ENCODE measurements around the gene AGXT2. TPM values are rescaled to one million over a fixed set of nuclear protein-coding genes. Genes with fewer than 3 reads are reported as not detected.

Gene AGXT2
- total and polyA plus RNA-seq, 2 of the 13 experiments (the other 11 are each of a cell fraction or from before 2014, with no cell fraction given) = 0.04 to 0.13 TPM

DNA sequence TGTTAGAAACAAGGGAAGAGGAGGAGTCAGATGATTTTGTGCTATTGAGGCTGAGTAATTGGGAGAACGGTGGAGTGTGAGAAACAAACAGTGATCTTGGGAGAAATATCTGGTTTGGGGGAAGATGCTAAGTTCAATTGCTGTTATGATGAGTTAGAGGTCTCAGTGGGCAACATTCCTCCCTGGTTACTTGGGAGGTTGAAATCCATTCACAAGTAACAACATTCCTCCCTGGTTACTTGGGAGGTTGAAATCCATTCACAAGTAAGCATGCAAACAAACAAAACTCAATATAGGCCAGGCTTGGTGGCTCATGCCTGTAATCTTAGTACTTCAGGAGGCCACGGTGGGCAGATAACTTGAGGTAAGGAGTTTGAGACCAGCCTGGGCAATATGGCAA is 38.7 kb downstream of the AGXT2 start:
- FAIRE-seq (no peak), ATAC-seq (no peak), DNase-seq (ENCODE audit: low spot score) (no peak)
- ChIA-PET POLR2A (no interaction called here), CTCF (ENCODE audit: low intra/inter-chr PET ratio, low total read pairs) (no interaction called here)
- Histone ChIP-seq H3K9ac (ENCODE audit: insufficient read depth, low read depth, low read length) (no peak overlapping the region), H3K4me3 (replicated peaks in 1 of 3; ENCODE audit: insufficient read depth in 1 of 3, low read depth in 2 of 3, low read length in 3 of 3) (no peak overlapping the region), H4K20me1 (ENCODE audit: insufficient read depth, low read length) (no peaks in the 10 kb centered on the region), H2AFZ (ENCODE audit: low read length) (no peak overlapping the region), H3K27me3 (ENCODE audit: control insufficient read depth in 1 of 2, insufficient read depth in 2 of 2, low read length in 2 of 2) (no peaks in the 10 kb centered on the region), H3K79me2 (ENCODE audit: insufficient read depth, low read length) (no peaks in the 10 kb centered on the region), H3K27ac (ENCODE audit: extremely low read length, insufficient read depth, low read length) (no peak overlapping the region), H3K4me1 (ENCODE audit: insufficient read depth, low read length) (no peaks in the 10 kb centered on the region), H3K4me2 (ENCODE audit: low read depth, low read length) (no peak overlapping the region), H3K36me3 (replicated peaks in 1 of 2; ENCODE audit: control insufficient read depth in 1 of 2, insufficient read depth in 2 of 2, low read length in 2 of 2) (no peaks in the 10 kb centered on the region), H3K9me3 (ENCODE audit: low read length) (no peaks in the 10 kb centered on the region)
- 55% methylated on average over 2 of the region's 2 CpGs for WGBS (ENCODE audit: low lambda C conversion rate)
- intact Hi-C loops (cut with micrococcal nuclease; ENCODE audit: unreplicated experiment) (no loop called here), in situ Hi-C loops (cut with HindIII; ENCODE audit: extremely low pct_ligation_motif_present, low pct_unique_long_range_greater_than_20kb) (loop anchor here (10.0 kb wide), 1 partner anchor 524 kb away; no protein-coding TSS in a partner anchor)
- TF ChIP-seq ZNF850 (CRISPR knock-in tag; conservative IDR thresholded peaks at IDR 0.05) (no peak), ZBTB38 (CRISPR knock-in tag; IDR thresholded peaks at IDR 0.05) (no peak), ZNF143 (CRISPR knock-in tag; IDR thresholded peaks at IDR 0.05) (no peak), DR1 (CRISPR knock-in tag; IDR thresholded peaks at IDR 0.05) (no peak), POLR2AphosphoS2 (IDR thresholded peaks at IDR 0.05; ENCODE audit: low read depth, low read length) (no peak)
- TF ChIP-seq, protein P1, sequence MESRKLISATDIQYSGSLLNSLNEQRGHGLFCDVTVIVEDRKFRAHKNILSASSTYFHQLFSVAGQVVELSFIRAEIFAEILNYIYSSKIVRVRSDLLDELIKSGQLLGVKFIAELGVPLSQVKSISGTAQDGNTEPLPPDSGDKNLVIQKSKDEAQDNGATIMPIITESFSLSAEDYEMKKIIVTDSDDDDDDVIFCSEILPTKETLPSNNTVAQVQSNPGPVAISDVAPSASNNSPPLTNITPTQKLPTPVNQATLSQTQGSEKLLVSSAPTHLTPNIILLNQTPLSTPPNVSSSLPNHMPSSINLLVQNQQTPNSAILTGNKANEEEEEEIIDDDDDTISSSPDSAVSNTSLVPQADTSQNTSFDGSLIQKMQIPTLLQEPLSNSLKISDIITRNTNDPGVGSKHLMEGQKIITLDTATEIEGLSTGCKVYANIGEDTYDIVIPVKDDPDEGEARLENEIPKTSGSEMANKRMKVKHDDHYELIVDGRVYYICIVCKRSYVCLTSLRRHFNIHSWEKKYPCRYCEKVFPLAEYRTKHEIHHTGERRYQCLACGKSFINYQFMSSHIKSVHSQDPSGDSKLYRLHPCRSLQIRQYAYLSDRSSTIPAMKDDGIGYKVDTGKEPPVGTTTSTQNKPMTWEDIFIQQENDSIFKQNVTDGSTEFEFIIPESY (CRISPR knock-in tag; IDR thresholded peaks at IDR 0.05) = no peak
- TF ChIP-seq, protein P2, sequence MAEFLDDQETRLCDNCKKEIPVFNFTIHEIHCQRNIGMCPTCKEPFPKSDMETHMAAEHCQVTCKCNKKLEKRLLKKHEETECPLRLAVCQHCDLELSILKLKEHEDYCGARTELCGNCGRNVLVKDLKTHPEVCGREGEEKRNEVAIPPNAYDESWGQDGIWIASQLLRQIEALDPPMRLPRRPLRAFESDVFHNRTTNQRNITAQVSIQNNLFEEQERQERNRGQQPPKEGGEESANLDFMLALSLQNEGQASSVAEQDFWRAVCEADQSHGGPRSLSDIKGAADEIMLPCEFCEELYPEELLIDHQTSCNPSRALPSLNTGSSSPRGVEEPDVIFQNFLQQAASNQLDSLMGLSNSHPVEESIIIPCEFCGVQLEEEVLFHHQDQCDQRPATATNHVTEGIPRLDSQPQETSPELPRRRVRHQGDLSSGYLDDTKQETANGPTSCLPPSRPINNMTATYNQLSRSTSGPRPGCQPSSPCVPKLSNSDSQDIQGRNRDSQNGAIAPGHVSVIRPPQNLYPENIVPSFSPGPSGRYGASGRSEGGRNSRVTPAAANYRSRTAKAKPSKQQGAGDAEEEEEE (CRISPR knock-in tag; IDR thresholded peaks at IDR 0.05; ENCODE audit: borderline replicate concordance) = no peak
- TF ChIP-seq, protein P3, sequence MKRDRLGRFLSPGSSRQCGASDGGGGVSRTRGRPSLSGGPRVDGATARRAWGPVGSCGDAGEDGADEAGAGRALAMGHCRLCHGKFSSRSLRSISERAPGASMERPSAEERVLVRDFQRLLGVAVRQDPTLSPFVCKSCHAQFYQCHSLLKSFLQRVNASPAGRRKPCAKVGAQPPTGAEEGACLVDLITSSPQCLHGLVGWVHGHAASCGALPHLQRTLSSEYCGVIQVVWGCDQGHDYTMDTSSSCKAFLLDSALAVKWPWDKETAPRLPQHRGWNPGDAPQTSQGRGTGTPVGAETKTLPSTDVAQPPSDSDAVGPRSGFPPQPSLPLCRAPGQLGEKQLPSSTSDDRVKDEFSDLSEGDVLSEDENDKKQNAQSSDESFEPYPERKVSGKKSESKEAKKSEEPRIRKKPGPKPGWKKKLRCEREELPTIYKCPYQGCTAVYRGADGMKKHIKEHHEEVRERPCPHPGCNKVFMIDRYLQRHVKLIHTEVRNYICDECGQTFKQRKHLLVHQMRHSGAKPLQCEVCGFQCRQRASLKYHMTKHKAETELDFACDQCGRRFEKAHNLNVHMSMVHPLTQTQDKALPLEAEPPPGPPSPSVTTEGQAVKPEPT (CRISPR knock-in tag; IDR thresholded peaks at IDR 0.05; ENCODE audit: low read depth) = no peak
- no TSS peak for BruUV-seq (replicated peaks)
